GM12878 (cell line): ENCODE results near the gene PTPMT1. TPM values are rescaled to one million over a fixed set of nuclear protein-coding genes. Genes with fewer than 3 reads are reported as not detected.

ENCODE experiments used
- ATAC-seq: fragments of 200-7000 bp; cut with Tn5 transposase; 3 replicates; pipeline ENCODE4 v1.9.1; 2020; ENCODE audit warnings: mild to moderate bottlenecking, moderate library complexity
- BruUV-seq: library from RNA; stranded (reverse); fragments of 400-500 nt; replicated peaks from 2 replicates; lab custom pipeline; 2021; lab: Mats Ljungman, UMichigan
- CTCF ChIA-PET: fragments of 300-600 bp; sonication (Branson Sonifier 250); formaldehyde crosslinking; extraction: SDS; loops from one replicate; lab custom pipeline; 2021; ENCODE audit warnings: inconsistent platforms; lab: Yijun Ruan, JAX
- POLR2A ChIA-PET: fragments of 350-600 bp; formaldehyde crosslinking; extraction: SDS; loops from one replicate; lab custom pipeline; 2021; ENCODE audit warnings: inconsistent platforms; lab: Charles Lee
- RAD21 ChIA-PET: fragments of 300-600 bp; sonication (Branson Sonifier 250); formaldehyde crosslinking; loops from one replicate; lab custom pipeline; 2023; ENCODE audit warnings: antibody characterized with exemption; ENCODE audit not compliant: unreplicated experiment; lab: Charles Lee
- SMC1A ChIA-PET: fragments of 300-600 bp; sonication (Branson Sonifier 250); formaldehyde crosslinking; loops from one replicate; lab custom pipeline; 2023; ENCODE audit not compliant: unreplicated experiment, uncharacterized antibody; lab: Charles Lee
- DNase-seq: peaks from one replicate; pipeline ENCODE4 v3.0.0-alpha.2; 2011; ENCODE audit warnings: low read depth, low spot score
- FAIRE-seq: peaks from 3 replicates; lab custom pipeline; 2011; peaks lifted over from hg19 to GRCh38; lab: Jason Lieb, UNC
- H2AFZ ChIP-seq: 2 replicates; pipeline ENCODE4 v1.6.0; 2011; ENCODE audit warnings: low read depth, low read length, control low read depth; ENCODE audit not compliant: control insufficient read depth
- H3K27ac ChIP-seq: 2 replicates; pipeline ENCODE4 v1.5.1; 2011; ENCODE audit warnings: control low read depth; ENCODE audit not compliant: control insufficient read depth, insufficient read depth
- H3K27me3 ChIP-seq, 2 experiments: replicated peaks in 1 of 2; 2 replicates each; pipeline versions ENCODE4 v1.6.0 to v1.6.1; 2011; ENCODE audit warnings: low read length in 1 of 2; ENCODE audit not compliant: control insufficient read depth in 2 of 2, insufficient read depth in 2 of 2
- H3K36me3 ChIP-seq, 2 experiments: 2 replicates each; pipeline ENCODE4 v1.5.1; 2011; ENCODE audit warnings: low read length in 1 of 2; ENCODE audit not compliant: control insufficient read depth in 2 of 2, insufficient read depth in 2 of 2
- H3K4me1 ChIP-seq: 2 replicates; pipeline ENCODE4 v1.6.1; 2011; ENCODE audit warnings: mild to moderate bottlenecking, low read length, moderate library complexity, mixed read lengths; ENCODE audit not compliant: control insufficient read depth, insufficient read depth
- H3K4me2 ChIP-seq: 2 replicates; pipeline ENCODE4 v1.6.0; 2011; ENCODE audit warnings: control low read depth; ENCODE audit not compliant: control insufficient read depth, insufficient read depth
- H3K4me3 ChIP-seq: fragments of 200-600 bp; sonication (generic); 2 replicates; pipeline ENCODE4 v1.5.1; 2016
- H3K79me2 ChIP-seq: 2 replicates; pipeline ENCODE4 v1.6.0; 2011; ENCODE audit warnings: low read length; ENCODE audit not compliant: control insufficient read depth, insufficient read depth
- H3K9ac ChIP-seq: 2 replicates; pipeline ENCODE4 v1.8.0; 2011; ENCODE audit warnings: low read length, control low read depth, mixed read lengths; ENCODE audit not compliant: control insufficient read depth, insufficient read depth
- H3K9me3 ChIP-seq: replicated peaks from 3 replicates; pipeline ENCODE4 v1.5.1; 2011; ENCODE audit warnings: mild to moderate bottlenecking, low read length; ENCODE audit not compliant: control insufficient read depth, insufficient read depth
- H4K20me1 ChIP-seq: 2 replicates; pipeline ENCODE4 v1.6.0; 2011; ENCODE audit not compliant: control insufficient read depth, insufficient read depth
- ATF2 ChIP-seq: IDR thresholded peaks from 2 replicates; pipeline ENCODE4 v1.6.1; 2012; ENCODE audit warnings: low read length, inconsistent platforms
- CREB1 ChIP-seq: IDR thresholded peaks from 2 replicates; pipeline ENCODE4 v1.6.1; 2012; ENCODE audit warnings: low read depth, mild to moderate bottlenecking, inconsistent platforms
- EED ChIP-seq: sonication (generic); IDR thresholded peaks from 2 replicates; pipeline ENCODE4 v1.6.1; 2016; ENCODE audit warnings: antibody characterized with exemption, low read depth
- EZH2 ChIP-seq: IDR thresholded peaks from 2 replicates; pipeline ENCODE4 v1.6.1; 2012; ENCODE audit warnings: low read depth, mild to moderate bottlenecking, control low read depth, inconsistent platforms, low read length, borderline replicate concordance; ENCODE audit not compliant: control insufficient read depth
- MEF2A ChIP-seq: IDR thresholded peaks from 2 replicates; pipeline ENCODE4 v1.6.1; 2011; ENCODE audit warnings: low read depth, mild to moderate bottlenecking, low read length, moderate library complexity; ENCODE audit not compliant: insufficient read depth
- NFXL1 ChIP-seq: fragments of 450-650 bp; IDR thresholded peaks from 2 replicates; pipeline ENCODE4 v1.6.1; 2017; ENCODE audit warnings: antibody characterized with exemption, mild to moderate bottlenecking, borderline replicate concordance
- NR2F1 ChIP-seq: fragments of 450-650 bp; conservative IDR thresholded peaks from 2 replicates; pipeline ENCODE4 v1.6.1; 2017; ENCODE audit warnings: mild to moderate bottlenecking
- PAX5 ChIP-seq: IDR thresholded peaks from 2 replicates; pipeline ENCODE4 v1.6.1; 2011; ENCODE audit warnings: low read depth, low read length, borderline replicate concordance
- RAD21 ChIP-seq: IDR thresholded peaks from 2 replicates; pipeline ENCODE4 v1.6.1; 2011; ENCODE audit warnings: mild to moderate bottlenecking, low read depth, low read length, moderate library complexity; ENCODE audit not compliant: insufficient read depth
- RFX5 ChIP-seq: IDR thresholded peaks from 2 replicates; pipeline ENCODE4 v1.6.1; 2011; ENCODE audit warnings: low read depth, low read length, improper control_type of control experiment
- SMC3 ChIP-seq: IDR thresholded peaks from 2 replicates; pipeline ENCODE4 v1.6.1; 2011; ENCODE audit warnings: low read length, improper control_type of control experiment, borderline replicate concordance
- SREBF1 ChIP-seq: IDR thresholded peaks from 2 replicates; pipeline ENCODE4 v1.6.1; 2012; ENCODE audit warnings: mild to moderate bottlenecking, low read length
- TAF1 ChIP-seq: IDR thresholded peaks from 2 replicates; pipeline ENCODE4 v1.6.1; 2011; ENCODE audit warnings: mild to moderate bottlenecking, low read depth, low read length, borderline replicate concordance
- TCF3 ChIP-seq: IDR thresholded peaks from 2 replicates; pipeline ENCODE4 v1.6.1; 2012; ENCODE audit warnings: low read depth, mild to moderate bottlenecking, low read length, borderline replicate concordance; ENCODE audit not compliant: insufficient read depth
- ZNF592 ChIP-seq: fragments of 450-650 bp; IDR thresholded peaks from 2 replicates; pipeline ENCODE4 v1.6.1; 2017; ENCODE audit warnings: mild to moderate bottlenecking, moderate library complexity
- ZNF687 ChIP-seq: fragments of 450-650 bp; IDR thresholded peaks from 2 replicates; pipeline ENCODE4 v1.6.1; 2017; ENCODE audit warnings: mild to moderate bottlenecking, moderate library complexity
- WGBS: methylation state at CpG from one replicate; pipeline ENCODE4 v1.1.6; 2016; ENCODE audit warnings: low lambda C conversion rate; ENCODE audit not compliant: insufficient replicate concordance, insufficient coverage; ENCODE audit errors: missing lambda C conversion rate; 5-methylcytosine and 5-hydroxymethylcytosine counted together
- in situ Hi-C: fragments of 300-500 bp; cut with MboI; formaldehyde crosslinking; loops from 9 replicates; pipeline ENCODE4 v1.14.3; 2018; ENCODE audit warnings: mixed read lengths
- intact Hi-C: fragments of 100-400 bp; cut with micrococcal nuclease; formaldehyde crosslinking; loops from one replicate; pipeline ENCODE4 v1.14.2; 2022; ENCODE audit not compliant: unreplicated experiment
- polyA plus RNA-seq, 11 experiments: library from polyadenylated mRNA; depleted of rRNA in 4 of 11; unstranded in 6 of 11; stranded (reverse) in 5 of 11; fragments of >200 nt; fragmentation: Nextera tagmentation in 4 of 11; fragmentation: Illumina TruSeq in 1 of 11; extraction: Ambion mirVana in 4 of 11; extraction: Trizol in 1 of 11; gene quantifications; 1 replicate in 1 of 11; 2 replicates in 10 of 11; pipeline versions ENCODE4 v1.2.1 to v1.2.3, GENCODE V29; 2011 to 2016; ENCODE audit warnings: inconsistent platforms in 2 of 11, missing spikeins in 2 of 11, low read depth in 1 of 11
- total RNA-seq, 4 experiments: library from RNA; depleted of rRNA in 3 of 4; stranded (reverse); fragments of >200 nt in 3 of 4; fragmentation: Illumina TruSeq in 1 of 4; extraction: Trizol in 1 of 4; gene quantifications; 2 replicates each; pipeline versions ENCODE4 v1.2.1 to v1.2.3, GENCODE V29; 2013 to 2021

The PTPMT1 gene
- total and polyA plus RNA-seq, 10 of the 15 experiments (the other 5 are each of a cell fraction or from before 2014, with no cell fraction given): 12.0 to 116 (median 58.2) TPM

DNA sequence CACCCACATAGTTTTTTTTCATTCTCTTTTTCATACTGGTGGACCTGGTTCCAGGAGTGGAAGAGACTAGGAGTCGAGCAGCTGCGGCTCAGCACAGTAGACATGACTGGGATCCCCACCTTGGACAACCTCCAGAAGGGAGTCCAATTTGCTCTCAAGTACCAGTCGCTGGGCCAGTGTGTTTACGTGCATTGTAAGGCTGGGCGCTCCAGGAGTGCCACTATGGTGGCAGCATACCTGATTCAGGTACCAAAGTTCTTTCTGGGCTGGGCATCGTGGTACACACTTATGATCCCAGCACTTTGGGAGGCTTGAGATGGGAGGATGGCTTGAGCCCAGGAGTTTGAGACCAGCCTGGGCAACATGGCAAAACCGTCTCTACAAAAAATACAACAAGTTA is 4.2 kb downstream of the PTPMT1 start:
- peaks cover 29% of the 10 kb centered on the region for H3K79me2 ChIP-seq
- CTCF ChIA-PET: interaction anchor here (0.6 kb wide), 1 partner anchor 262 kb away, joined by 4 read pairs; no protein-coding TSS in a partner anchor
- no peak overlapping the region for H3K4me2 ChIP-seq
- no peak overlapping the region for H3K27ac ChIP-seq
- in situ Hi-C loops: no loop called here
- H3K27me3 ChIP-seq: no peaks in the 10 kb centered on the region
- H2AFZ ChIP-seq: no peak overlapping the region
- WGBS: 98% methylated on average over 7 of the region's 7 CpGs
- SMC1A ChIA-PET: interaction anchor here (0.9 kb wide), 1 partner anchor 11 kb away, joined by 3 read pairs; no protein-coding TSS in a partner anchor
- no peak for DNase-seq
- intact Hi-C loops: no loop called here
- no TSS peak for BruUV-seq
- ATAC-seq: no peak
- POLR2A ChIA-PET: interaction anchor here (2.4 kb wide), 1 partner anchor 10 kb away, joined by 7 read pairs; no protein-coding TSS in a partner anchor
- no peak for TF ChIP-seq EZH2
- TF ChIP-seq CREB1: no peak
- TF ChIP-seq TAF1: no peak
- TF ChIP-seq EED: no peak
- TF ChIP-seq NR2F1: no peak
- TF ChIP-seq PAX5: no peak
- no peak for TF ChIP-seq NFXL1
- TF ChIP-seq MEF2A: no peak
- TF ChIP-seq ZNF687: no peak
- TF ChIP-seq TCF3: no peak
- TF ChIP-seq RAD21: no peak
- no peak for TF ChIP-seq ATF2
- no peak for TF ChIP-seq RFX5
- TF ChIP-seq ZNF592: no peak
- no peak for TF ChIP-seq SREBF1
- TF ChIP-seq SMC3: no peak
- H3K4me1 ChIP-seq: no peaks in the 10 kb centered on the region
- no peaks in the 10 kb centered on the region for H3K9me3 ChIP-seq
- FAIRE-seq: no peak
- peaks cover 10 to 32% of the 10 kb centered on the region in 2 experiments for H3K36me3 ChIP-seq
- RAD21 ChIA-PET: interaction anchor here (0.7 kb wide), 1 partner anchor 103 kb away, joined by 3 read pairs; no protein-coding TSS in a partner anchor
- H3K4me3 ChIP-seq: no peak overlapping the region
- 0 out of 2 replicates have a peak, but pooled peaks cover 3% of the 10 kb centered on the region for H4K20me1 ChIP-seq
- no peak overlapping the region for H3K9ac ChIP-seq
